Subcutaneous abdominal adipose tissue (tissue), 5 donors: ENCODE data around the gene BRPF3.

ENCODE experiments used
- H3K27ac ChIP-seq: one replicate; pipeline ENCODE4 v1.7.0; 2013; ENCODE audit warnings: low read depth, mild to moderate bottlenecking, inconsistent platforms, low read length, moderate library complexity
- H3K27me3 ChIP-seq, 5 donors: one replicate each; pipeline ENCODE4 v1.7.0; 2013; ENCODE audit warnings: low read length in 5 of 5, inconsistent platforms in 1 of 5; ENCODE audit not compliant: control insufficient read depth in 5 of 5, insufficient read depth in 4 of 5
- H3K36me3 ChIP-seq, 5 donors: one replicate each; pipeline ENCODE4 v1.7.0; 2013; ENCODE audit warnings: low read length in 5 of 5; ENCODE audit not compliant: control insufficient read depth in 5 of 5, insufficient read depth in 5 of 5
- H3K4me1 ChIP-seq, 5 donors: one replicate each; pipeline ENCODE4 v1.7.0; 2013; ENCODE audit warnings: low read length in 5 of 5, mild to moderate bottlenecking in 3 of 5, moderate library complexity in 1 of 5; ENCODE audit not compliant: control insufficient read depth in 5 of 5, insufficient read depth in 5 of 5
- H3K4me3 ChIP-seq, 5 donors: one replicate each; pipeline ENCODE4 v1.7.0; 2013; ENCODE audit warnings: low read length in 5 of 5, low read depth in 1 of 5
- H3K9ac ChIP-seq, 5 donors: one replicate each; pipeline ENCODE4 v1.7.0; 2013; ENCODE audit warnings: low read length in 5 of 5, mild to moderate bottlenecking in 4 of 5, moderate library complexity in 3 of 5
- H3K9me3 ChIP-seq, 5 donors: one replicate each; pipeline ENCODE4 v1.7.0; 2013; ENCODE audit warnings: low read length in 5 of 5; ENCODE audit not compliant: control insufficient read depth in 5 of 5
- donor health status: healthy.
- donor health status: healthy.
- donor health status: healthy.
- donor health status: healthy.
- donor health status: healthy.

The BRPF3 gene

DNA sequence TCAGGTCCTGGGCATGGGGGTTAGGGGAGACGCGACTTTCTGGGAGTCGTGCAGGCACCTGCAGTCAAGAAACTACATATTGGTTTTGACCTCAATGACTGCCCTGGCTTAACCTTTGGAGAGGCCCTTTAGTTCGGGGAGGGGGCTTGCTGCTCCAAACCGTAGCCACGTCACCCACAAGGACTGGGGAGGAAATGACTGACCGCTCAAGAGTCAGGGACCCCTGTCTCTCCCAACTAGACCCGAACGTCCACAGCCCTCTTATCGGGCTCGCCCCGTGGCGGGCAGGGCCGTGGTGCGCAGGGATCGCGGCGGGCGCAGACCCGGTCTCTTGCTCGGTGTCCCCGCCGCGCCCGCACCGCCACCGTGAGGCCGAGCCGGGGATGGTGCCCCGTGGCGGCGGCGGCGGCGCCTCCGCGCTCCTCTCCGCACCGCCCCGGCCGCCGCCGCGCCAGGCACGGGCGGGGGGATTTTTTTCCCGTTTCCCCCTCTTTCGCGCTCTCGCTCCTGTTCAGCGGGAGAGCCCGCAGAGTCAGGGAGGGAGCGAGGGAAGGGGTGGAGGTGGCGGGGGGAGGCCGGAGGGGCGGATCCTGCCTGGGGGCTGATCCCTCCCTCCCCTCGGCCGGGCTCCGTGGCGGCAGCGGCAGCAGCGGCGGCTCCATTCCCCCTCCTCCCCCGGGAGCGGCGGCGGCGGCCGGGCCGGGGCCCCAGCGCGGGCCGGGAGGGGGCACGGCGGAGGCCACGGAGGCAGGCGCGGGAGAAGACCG, at the start of gene BRPF3:
TSS of gene BRPF3 (plus strand) at position 632 of the 767 bp plus-strand sequence. CDS start 3,579 bp downstream, outside the sequence.
- peaks cover 0 to 13% (median 12%) of the 10 kb centered on the region in 5 donors for H3K36me3 ChIP-seq
- H3K9me3 ChIP-seq, result no peaks in the 10 kb centered on the region
- H3K4me3 ChIP-seq, result peak within 1 kb of the TSS; percentile 72 to 86 (median 81)
- H3K4me1 ChIP-seq, result peaks cover 0 to 17% (median 13%) of the 10 kb centered on the region in 5 donors
- peak within 1 kb of the TSS; percentile 64 to 85 (median 75) for H3K9ac ChIP-seq
- H3K27ac ChIP-seq, result peak within 1 kb of the TSS; percentile 84
- no peaks in the 10 kb centered on the region for H3K27me3 ChIP-seq

DNA sequence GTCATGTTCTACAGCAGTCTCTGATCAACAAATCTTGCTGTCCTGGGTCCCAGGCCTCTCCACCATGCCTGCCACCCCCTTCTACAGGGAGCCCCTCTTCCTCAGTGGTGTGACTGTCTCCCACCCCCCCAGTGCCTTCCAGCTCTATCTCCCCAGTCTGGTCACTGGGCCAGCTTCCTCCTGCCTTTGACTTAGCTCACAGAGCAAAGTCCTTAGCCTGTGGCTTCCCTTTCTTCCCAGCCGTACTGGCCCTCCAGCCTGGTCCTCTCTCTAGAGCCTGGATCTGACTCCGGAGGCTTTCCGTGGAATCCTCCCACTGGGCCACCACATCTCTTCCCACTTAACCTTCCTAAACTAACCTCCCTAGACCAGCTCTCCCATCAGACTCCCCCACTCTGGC, 49.2 kb upstream of the BRPF3 start:
- no peak overlapping the region for H3K9ac ChIP-seq
- no peaks in the 10 kb centered on the region for H3K36me3 ChIP-seq
- no peaks in the 10 kb centered on the region for H3K9me3 ChIP-seq
- no peak overlapping the region for H3K27ac ChIP-seq
- H3K27me3 ChIP-seq, result no peaks in the 10 kb centered on the region
- H3K4me3 ChIP-seq, result no peak overlapping the region
- peaks cover 5 to 21% (median 17%) of the 10 kb centered on the region in 5 donors for H3K4me1 ChIP-seq

DNA sequence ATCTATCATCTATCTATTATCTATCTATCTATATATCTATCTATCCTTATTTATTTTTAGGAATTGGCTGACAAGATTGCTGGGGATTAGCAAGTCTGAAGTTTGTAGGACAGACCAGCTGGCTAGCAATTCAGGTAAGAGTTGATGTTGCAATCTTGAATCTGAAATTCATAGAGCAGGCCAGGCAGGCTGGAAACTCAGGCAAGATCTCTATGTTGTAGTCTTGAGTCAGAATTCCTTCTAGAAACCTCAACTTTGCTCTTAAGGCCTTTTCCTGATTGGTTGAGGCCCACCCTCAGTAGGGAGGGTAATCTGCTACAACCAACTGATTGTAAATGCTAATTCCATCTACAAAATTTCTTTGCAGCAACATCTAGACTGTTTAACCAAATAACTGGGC, 47.1 kb upstream of the BRPF3 start:
- H3K4me3 ChIP-seq, result no peak overlapping the region
- no peaks in the 10 kb centered on the region for H3K9me3 ChIP-seq
- H3K27me3 ChIP-seq, result no peaks in the 10 kb centered on the region
- H3K36me3 ChIP-seq, result no peaks in the 10 kb centered on the region
- peaks cover 5 to 21% (median 17%) of the 10 kb centered on the region in 5 donors for H3K4me1 ChIP-seq
- no peak overlapping the region for H3K9ac ChIP-seq
- H3K27ac ChIP-seq, result peak overlapping the region; percentile 68

DNA sequence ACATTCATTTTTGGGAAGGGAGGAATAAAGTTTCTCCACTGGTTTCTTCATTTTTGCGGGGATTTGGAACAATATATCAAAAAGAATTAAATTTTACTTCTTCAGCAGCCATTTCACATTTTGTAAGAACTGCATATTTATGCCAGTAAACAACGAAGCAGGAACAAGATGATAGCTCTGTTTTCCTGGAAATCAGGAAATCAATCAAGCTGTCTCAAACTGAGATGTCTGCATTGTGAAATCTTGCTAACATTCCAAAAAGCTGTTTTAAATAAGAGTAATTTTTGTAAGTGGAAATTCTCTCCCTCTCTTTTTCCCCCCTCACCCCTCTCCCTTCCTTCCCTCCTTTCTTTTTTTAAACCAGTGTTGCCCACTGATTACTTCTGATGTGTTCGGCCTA, 46.3 kb upstream of the BRPF3 start:
- Histone ChIP-seq H3K36me3 (no peaks in the 10 kb centered on the region), H3K9me3 (no peaks in the 10 kb centered on the region), H3K27me3 (no peaks in the 10 kb centered on the region), H3K9ac (peak overlapping the region in 1 of 5 donors; percentile 41), H3K4me3 (no peak overlapping the region), H3K27ac (peak overlapping the region; percentile 68), H3K4me1 (peaks cover 5 to 21% (median 17%) of the 10 kb centered on the region in 5 donors)

DNA sequence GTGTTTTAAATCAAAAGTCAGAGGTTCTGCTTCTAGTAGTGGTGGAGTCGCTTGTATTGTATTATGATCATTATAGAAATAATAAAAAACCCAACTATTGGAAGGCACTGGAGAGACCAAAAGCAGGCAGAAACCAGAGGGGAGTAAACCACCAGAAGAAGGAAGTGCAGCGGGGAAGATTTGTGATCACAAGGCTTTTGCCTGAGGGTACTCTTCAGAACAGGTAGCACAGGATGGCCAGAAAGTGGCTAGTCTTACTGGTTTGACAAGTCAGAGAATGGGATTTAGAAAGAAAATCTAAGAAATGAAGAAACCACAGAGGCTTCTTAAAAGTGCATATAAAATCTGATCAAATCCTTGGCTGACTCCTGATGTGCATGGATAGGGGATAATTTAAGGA, 42.3 kb upstream of the BRPF3 start:
- Histone ChIP-seq H3K27me3 (no peaks in the 10 kb centered on the region), H3K4me3 (no peak overlapping the region), H3K4me1 (peaks cover 5 to 17% (median 15%) of the 10 kb centered on the region in 5 donors), H3K9me3 (no peaks in the 10 kb centered on the region), H3K27ac (no peak overlapping the region), H3K9ac (no peak overlapping the region), H3K36me3 (no peaks in the 10 kb centered on the region)

DNA sequence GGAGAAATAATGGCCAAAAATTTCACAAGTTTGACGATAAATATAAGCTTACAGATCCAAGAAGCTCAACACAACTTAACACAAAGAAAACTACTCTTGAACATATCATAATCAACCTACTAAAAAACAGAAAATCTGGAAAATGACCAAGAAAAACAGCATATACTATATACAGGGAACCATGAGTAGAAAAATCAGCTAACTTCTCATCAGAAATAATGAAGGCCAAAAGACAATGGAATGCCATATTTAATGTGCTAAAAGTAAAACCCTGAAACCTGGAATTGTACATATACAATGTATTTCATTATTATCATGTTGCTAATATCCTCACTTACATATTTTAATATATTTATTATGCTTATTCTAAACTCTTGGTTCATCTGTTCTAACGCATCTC, 40.9 kb upstream of the BRPF3 start:
- peaks cover 0 to 5% (median 3%) of the 10 kb centered on the region in 5 donors for H3K4me1 ChIP-seq
- no peaks in the 10 kb centered on the region for H3K27me3 ChIP-seq
- no peaks in the 10 kb centered on the region for H3K36me3 ChIP-seq
- H3K9me3 ChIP-seq, result peaks cover 0 to 5% (median 0%) of the 10 kb centered on the region in 5 donors
- no peak overlapping the region for H3K4me3 ChIP-seq
- no peak overlapping the region for H3K9ac ChIP-seq
- H3K27ac ChIP-seq, result no peak overlapping the region

DNA sequence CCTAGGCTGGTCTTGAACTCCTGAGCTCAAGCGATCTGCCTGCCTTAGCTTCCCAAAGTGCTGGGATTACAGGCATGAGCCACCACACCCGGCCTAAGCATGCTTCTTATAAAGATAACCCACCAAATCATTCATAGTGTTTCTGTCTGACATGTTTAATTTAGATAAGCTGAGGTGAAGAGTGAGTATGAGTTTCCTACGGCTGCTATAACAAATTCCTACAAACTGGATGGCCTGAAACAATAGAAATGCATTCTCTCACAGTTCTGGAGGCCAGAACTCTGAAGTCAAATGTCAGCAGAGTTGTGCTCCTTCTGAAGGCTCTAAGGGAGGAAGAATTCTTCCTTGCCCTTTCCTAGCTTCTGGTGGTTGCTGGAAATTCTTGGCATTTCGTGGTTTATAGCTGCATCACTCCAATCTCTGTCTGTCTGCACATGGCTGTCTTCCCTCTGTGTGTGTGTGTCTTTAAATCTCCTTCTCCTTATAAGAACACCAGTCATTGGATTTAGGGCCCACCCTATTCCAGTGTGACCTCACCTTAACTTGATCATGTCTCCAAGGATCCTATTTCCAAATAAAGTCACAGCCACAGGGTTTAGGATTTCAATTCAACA, 36.3 kb upstream of the BRPF3 start:
- no peaks in the 10 kb centered on the region for H3K4me1 ChIP-seq
- H3K27ac ChIP-seq, result no peak overlapping the region
- no peaks in the 10 kb centered on the region for H3K27me3 ChIP-seq
- H3K9ac ChIP-seq, result no peak overlapping the region
- no peaks in the 10 kb centered on the region for H3K36me3 ChIP-seq
- H3K9me3 ChIP-seq, result peaks cover 0 to 5% (median 0%) of the 10 kb centered on the region in 5 donors
- H3K4me3 ChIP-seq, result no peak overlapping the region

DNA sequence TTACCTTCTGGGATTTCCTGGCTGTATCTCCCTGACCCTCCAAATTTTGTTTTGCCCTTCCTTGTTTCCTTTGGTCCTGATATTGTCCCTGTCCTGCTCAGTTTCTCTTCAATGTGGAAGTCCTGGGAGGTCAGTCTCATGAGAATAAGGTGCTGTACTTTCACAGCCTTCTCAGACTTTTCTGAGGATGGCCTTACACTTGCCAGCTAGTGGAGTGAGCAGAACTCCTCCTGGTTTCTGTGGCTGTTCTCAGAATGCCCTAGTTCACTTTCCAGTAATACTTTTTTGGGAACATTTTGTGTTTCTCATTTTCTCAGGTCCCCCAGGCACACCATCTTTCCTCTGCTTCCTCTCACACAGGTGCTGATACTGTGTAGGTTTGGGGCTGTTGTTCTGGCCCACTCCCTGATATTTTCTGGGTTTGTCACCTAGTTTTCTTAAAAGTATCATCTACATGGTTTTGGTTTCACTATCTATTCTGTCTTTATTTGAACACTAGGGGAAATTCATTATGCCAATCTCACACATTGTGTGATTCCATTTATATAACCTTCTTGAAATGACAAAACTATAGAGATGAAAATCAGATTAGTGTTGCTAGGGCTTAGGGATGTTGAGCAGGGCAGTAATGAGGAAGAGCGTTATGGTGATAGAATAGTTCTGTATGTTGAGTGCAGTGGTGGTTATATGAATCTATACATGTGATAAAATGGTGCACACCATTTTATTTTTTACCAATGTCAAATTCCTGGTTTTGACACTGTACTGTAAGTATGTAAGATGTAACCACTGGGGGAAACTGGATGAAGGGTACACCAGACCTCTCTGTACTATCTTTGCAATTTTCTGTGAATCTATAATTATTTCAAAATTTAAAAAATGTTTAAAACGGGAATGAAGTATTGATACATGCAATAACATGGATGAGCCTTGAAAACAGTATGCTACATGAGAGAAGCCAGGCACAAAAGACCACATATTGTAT, 27.2 kb upstream of the BRPF3 start:
- Histone ChIP-seq H3K27me3 (no peaks in the 10 kb centered on the region), H3K9ac (no peak overlapping the region), H3K4me3 (no peak overlapping the region), H3K9me3 (no peaks in the 10 kb centered on the region), H3K4me1 (no peaks in the 10 kb centered on the region), H3K27ac (no peak overlapping the region), H3K36me3 (no peaks in the 10 kb centered on the region)

DNA sequence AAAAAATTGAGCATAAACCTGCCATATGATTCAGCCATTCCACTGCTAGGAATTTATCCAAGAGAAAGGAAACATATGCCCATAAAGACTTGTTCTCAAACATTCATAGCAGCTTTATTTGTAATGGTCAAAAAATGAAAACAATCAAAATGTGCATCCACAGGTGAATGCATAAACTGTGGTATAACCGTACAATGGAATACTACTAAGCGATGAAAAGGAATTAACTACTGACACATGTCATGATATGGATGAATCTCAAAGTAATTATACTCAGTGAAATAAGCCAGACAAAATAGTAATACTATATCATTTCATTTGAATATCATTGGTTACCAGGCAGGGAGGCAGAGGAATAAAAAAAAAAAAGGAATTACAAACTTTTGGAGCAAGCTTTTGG, 25.8 kb upstream of the BRPF3 start:
- Histone ChIP-seq H3K9me3 (no peaks in the 10 kb centered on the region), H3K9ac (no peak overlapping the region), H3K27me3 (no peaks in the 10 kb centered on the region), H3K4me1 (no peaks in the 10 kb centered on the region), H3K36me3 (no peaks in the 10 kb centered on the region), H3K4me3 (no peak overlapping the region), H3K27ac (no peak overlapping the region)
